GM23338 (cell line): ENCODE measurements around the gene SSU72. TPM values are rescaled to one million over a fixed set of nuclear protein-coding genes. Genes with fewer than 3 reads are reported as not detected.

Experiments
- CREB1 ChIP-seq: fragments of 250-450 bp; sonication (Bioruptor Pico); IDR thresholded peaks from 2 replicates; pipeline ENCODE4 v1.5.0; 2020; ENCODE audit warnings: low read depth, mild to moderate bottlenecking, moderate library complexity
- CTCF ChIP-seq, 2 experiments: fragments of 200-600 bp in 1 of 2; sonication (generic) in 1 of 2; conservative IDR thresholded peaks; 2 replicates each; pipeline versions ENCODE4 v1.5.1 to v1.6.1; 2016 to 2017; ENCODE audit warnings: antibody characterized with exemption in 2 of 2, low read depth in 2 of 2, mild to moderate bottlenecking in 2 of 2, moderate library complexity in 1 of 2
- EZH2 ChIP-seq: fragments of 200-600 bp; sonication (generic); IDR thresholded peaks from one replicate; pipeline ENCODE4 v1.8.0; 2017; ENCODE audit warnings: antibody characterized with exemption, mild to moderate bottlenecking, low read depth; ENCODE audit not compliant: unreplicated experiment
- EZH2phosphoT487 ChIP-seq: fragments of 200-600 bp; sonication (generic); IDR thresholded peaks from one replicate; pipeline ENCODE4 v1.8.1; 2018; ENCODE audit warnings: antibody characterized with exemption; ENCODE audit not compliant: unreplicated experiment
- JUNB ChIP-seq: IDR thresholded peaks from one replicate; pipeline ENCODE4 v1.6.1; 2016; ENCODE audit warnings: antibody characterized with exemption; ENCODE audit not compliant: unreplicated experiment
- STAT1 ChIP-seq: IDR thresholded peaks from one replicate; pipeline ENCODE4 v1.6.1; 2016; ENCODE audit warnings: antibody characterized with exemption; ENCODE audit not compliant: unreplicated experiment
- ZNF114 ChIP-seq: fragments of 250-450 bp; sonication (Bioruptor Pico); IDR thresholded peaks from 2 replicates; pipeline ENCODE4 v1.5.0; 2020; ENCODE audit warnings: mild to moderate bottlenecking, moderate library complexity
- ZNF462 ChIP-seq: fragments of 250-450 bp; sonication (Bioruptor Pico); IDR thresholded peaks from 2 replicates; pipeline ENCODE4 v1.5.0; 2020; ENCODE audit warnings: mild to moderate bottlenecking, moderate library complexity
- polyA plus RNA-seq: library from polyadenylated mRNA; unstranded; fragments of >200 nt; fragmentation: Nextera tagmentation; extraction: Ambion mirVana; gene quantifications from 2 replicates; pipeline ENCODE4 v1.2.1, GENCODE V29; 2016
- total RNA-seq: library from RNA; depleted of rRNA; stranded (reverse); fragments of >200 nt; shearing (Covaris generic); gene quantifications from 2 replicates; pipeline ENCODE4 v1.2.3, GENCODE V29; 2014

The SSU72 gene
- total and polyA plus RNA-seq, 2 experiments from 2014 or later, result 148 to 248 TPM

GRCh38 chr1:1614204-1614953, 39.7 kb upstream of the SSU72 start (continued):
- TF ChIP-seq ZNF462 (CRISPR knock-in tag), result no peak
- TF ChIP-seq CREB1 (CRISPR knock-in tag), result no peak
- TF ChIP-seq CTCF (conservative IDR thresholded peaks at IDR 0.05; ENCODE audit: low read depth in 2 of 2), result no peak
- no peak for TF ChIP-seq ZNF114 (CRISPR knock-in tag)
- no peak for TF ChIP-seq STAT1
- TF ChIP-seq EZH2, result no peak
- no peak for TF ChIP-seq JUNB
- TF ChIP-seq EZH2phosphoT487, result no peak
